ENCODE results near the gene UVSSA. TPM values are rescaled to one million over a fixed set of nuclear protein-coding genes. Genes with fewer than 3 reads are reported as not detected.

UVSSA gene
- total RNA-seq, 6 experiments from 2014 or later = 7.7 to 9.0 (median 8.7) TPM

DNA sequence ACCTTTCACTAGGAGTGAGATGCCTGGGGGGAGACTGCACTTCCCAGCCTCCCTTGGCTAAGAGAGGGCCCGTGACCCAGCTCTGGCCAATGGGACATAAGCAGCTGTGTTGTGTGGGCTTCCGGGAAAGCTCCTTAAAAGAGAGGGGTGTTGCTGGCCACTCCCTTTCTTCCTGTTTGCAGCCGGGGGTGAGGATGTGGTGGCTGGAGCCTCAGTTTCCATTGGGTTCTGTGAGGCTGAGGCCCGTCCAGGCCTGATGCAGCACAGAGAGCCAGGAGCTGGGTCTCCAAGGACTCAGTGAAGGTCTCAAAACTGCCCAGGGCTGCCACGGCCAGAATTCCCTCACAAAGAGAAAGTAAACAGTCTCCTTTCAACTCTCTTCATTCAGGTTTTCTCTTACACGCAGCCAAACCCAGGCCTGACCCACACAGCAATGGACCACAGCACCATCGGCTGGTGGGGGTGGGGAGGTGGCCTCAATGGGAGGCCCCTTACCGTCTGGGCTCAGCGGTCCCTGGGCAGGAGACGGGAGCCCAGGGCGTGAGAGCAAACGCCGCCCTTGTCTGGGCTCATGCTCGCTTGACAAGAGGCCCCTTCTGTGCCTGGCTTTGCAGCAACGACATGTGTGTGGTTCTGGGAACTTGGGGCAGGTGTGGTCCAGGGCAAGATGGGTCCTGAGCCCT, 52.6 kb downstream of the UVSSA start:
- DNase-seq = no peak
- Mint-ChIP-seq H3K4me3 (peak overlapping the region; percentile 71), H3K9me3 (peaks cover 20% of the 10 kb centered on the region), H3K27me3 (ENCODE audit: insufficient read depth) (peaks cover 4% of the 10 kb centered on the region), H3K4me1 (ENCODE audit: low read depth) (no peaks in the 10 kb centered on the region), H3K36me3 (ENCODE audit: low read depth) (peaks cover 6% of the 10 kb centered on the region), H3K27ac (no peak overlapping the region)
- TF ChIP-seq, protein P1, sequence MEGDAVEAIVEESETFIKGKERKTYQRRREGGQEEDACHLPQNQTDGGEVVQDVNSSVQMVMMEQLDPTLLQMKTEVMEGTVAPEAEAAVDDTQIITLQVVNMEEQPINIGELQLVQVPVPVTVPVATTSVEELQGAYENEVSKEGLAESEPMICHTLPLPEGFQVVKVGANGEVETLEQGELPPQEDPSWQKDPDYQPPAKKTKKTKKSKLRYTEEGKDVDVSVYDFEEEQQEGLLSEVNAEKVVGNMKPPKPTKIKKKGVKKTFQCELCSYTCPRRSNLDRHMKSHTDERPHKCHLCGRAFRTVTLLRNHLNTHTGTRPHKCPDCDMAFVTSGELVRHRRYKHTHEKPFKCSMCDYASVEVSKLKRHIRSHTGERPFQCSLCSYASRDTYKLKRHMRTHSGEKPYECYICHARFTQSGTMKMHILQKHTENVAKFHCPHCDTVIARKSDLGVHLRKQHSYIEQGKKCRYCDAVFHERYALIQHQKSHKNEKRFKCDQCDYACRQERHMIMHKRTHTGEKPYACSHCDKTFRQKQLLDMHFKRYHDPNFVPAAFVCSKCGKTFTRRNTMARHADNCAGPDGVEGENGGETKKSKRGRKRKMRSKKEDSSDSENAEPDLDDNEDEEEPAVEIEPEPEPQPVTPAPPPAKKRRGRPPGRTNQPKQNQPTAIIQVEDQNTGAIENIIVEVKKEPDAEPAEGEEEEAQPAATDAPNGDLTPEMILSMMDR (IDR thresholded peaks at IDR 0.05) = no peak

DNA sequence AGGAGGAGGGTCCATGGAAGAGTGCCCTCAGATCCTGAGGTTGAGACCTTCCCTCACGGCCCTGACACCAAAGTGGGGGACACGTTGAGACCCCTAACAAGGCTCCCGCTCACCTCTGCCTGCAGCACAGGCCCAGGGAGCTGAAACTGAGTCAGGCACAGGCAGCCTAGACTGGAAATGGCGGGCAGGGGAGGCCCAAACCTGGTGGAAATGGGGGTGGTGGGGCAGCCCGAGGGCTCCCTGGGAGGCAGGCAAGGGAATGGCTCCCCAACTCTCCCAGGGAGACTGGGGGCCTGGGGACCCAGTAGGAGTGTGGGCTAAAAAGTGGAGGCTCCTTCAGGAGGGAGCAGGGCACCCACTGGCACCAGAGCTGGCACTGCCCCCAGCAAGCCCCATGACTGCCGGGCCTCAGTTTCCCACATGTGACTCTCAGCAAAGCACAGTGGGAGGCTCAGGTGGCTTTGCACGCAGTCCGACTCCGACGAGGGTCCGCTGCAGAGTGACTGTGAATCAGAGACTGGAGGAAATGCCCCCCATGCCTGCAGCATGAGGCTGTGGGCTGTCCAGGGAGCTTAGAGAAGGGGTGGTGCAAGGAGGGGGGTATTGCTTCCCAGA, 53.3 kb downstream of the UVSSA start:
- Mint-ChIP-seq H3K9me3 (peaks cover 20% of the 10 kb centered on the region), H3K4me3 (peak overlapping the region; percentile 71; the same call in 1 of the 2 replicates), H3K27ac (no peak overlapping the region), H3K27me3 (ENCODE audit: insufficient read depth) (peaks cover 4% of the 10 kb centered on the region), H3K4me1 (ENCODE audit: low read depth) (no peaks in the 10 kb centered on the region), H3K36me3 (ENCODE audit: low read depth) (peaks cover 6% of the 10 kb centered on the region)
- TF ChIP-seq, protein P1 (IDR thresholded peaks at IDR 0.05) = no peak
- DNase-seq = no peak

DNA sequence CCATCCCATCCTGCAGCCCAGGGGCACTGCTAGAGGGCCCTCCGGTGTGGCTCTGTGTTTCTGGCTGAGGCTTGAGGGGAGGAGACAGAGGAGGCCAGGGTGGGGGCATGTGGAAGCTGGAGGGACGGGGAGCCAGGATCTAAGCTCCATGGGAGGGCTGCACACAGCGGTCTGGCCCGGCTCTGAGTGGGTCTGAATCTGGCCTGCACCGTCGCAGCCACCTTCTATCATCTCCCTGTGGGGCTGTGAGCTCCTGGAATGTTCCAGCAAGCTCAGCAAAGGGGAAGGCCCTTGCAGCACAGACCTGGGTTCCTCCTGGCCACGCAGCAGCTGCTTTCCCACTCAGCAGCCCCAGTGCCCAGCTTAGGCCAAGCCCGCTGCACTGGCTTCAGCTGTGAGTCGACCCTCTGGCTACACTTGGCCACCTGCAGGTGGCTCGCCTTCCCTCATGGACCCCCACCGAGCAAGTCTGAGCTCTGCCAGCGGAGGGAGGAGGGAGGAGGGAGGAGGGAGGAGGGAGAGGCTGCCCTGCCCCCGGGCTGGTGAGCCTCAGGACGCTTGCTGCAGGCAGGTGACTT, 53.9 kb downstream of the UVSSA start:
- TF ChIP-seq, protein P1 (IDR thresholded peaks at IDR 0.05) = no peak
- no peaks in the 10 kb centered on the region for H3K4me1 Mint-ChIP-seq (ENCODE audit: low read depth)
- no peak overlapping the region for H3K4me3 Mint-ChIP-seq
- H3K36me3 Mint-ChIP-seq (ENCODE audit: low read depth) = no peaks in the 10 kb centered on the region
- no peak overlapping the region for H3K27ac Mint-ChIP-seq
- H3K27me3 Mint-ChIP-seq (ENCODE audit: insufficient read depth) = peaks cover 4% of the 10 kb centered on the region
- H3K9me3 Mint-ChIP-seq = peaks cover 14% of the 10 kb centered on the region
- no peak for DNase-seq

DNA sequence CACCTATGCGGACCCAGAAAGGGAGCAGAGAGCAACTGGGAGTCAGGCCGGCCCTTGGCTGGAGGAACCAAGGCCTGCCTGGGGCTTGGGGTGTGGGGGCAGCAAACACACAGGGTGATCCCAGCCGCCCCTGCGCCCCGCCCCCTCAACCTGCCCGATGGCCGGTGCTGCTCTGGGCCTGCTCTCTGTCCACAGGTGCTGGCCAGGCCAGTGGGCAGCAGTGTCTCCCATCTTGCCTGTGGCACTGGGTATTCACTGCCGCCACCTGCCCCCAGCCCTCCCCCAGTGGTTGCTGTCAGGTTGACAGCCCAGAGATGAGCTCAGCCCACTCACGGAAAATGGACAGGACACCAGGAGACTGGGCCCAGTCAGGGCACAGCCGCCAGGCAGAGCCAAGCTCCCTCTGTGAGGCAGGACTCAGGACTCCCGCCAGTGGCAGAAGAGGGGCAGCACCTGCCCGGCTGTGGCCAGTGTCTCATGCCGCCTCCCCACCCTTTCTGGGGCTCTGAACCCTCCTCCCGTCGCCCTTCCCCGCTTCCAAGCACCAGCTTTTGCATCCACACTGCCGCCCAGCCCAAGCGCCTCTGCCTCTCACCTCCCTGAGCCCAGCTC, 54.5 kb downstream of the UVSSA start:
- Mint-ChIP-seq H3K4me1 (ENCODE audit: low read depth) (no peaks in the 10 kb centered on the region), H3K9me3 (peaks cover 11% of the 10 kb centered on the region), H3K4me3 (no peak overlapping the region), H3K27me3 (ENCODE audit: insufficient read depth) (peaks cover 4% of the 10 kb centered on the region), H3K36me3 (ENCODE audit: low read depth) (no peaks in the 10 kb centered on the region), H3K27ac (no peak overlapping the region)
- no peak for DNase-seq
- TF ChIP-seq, protein P1 (IDR thresholded peaks at IDR 0.05) = peak; percentile 16; the same call in 1 of the 2 replicates

DNA sequence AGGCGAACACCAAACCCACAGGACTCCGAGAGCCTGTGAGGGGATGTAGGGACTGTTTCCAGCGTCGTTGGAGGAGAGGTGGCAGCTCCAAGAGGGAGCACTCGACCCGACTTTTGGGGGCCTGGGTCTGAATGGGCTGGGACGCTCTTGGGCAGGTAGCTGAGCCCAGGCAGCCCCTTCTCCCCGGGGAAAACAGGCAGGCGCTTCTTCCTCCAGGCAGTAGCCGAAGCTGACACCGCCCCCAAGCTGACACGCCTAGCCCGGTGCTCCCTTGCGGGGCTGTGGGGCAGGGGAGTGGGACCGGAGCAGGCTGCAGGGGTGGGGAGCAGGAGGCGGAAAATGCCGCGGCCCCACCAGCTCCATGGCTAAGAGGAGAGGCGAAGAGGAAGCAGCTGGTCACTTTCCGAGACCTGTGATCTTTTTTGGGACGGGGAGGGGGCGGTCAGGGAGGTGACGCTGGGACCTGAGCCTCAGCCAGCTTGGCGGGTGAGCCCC, 55.1 kb downstream of the UVSSA start:
- Mint-ChIP-seq H3K4me3 (no peak overlapping the region), H3K36me3 (ENCODE audit: low read depth) (no peaks in the 10 kb centered on the region), H3K27me3 (ENCODE audit: insufficient read depth) (peaks cover 5% of the 10 kb centered on the region), H3K4me1 (ENCODE audit: low read depth) (no peaks in the 10 kb centered on the region), H3K9me3 (peaks cover 8% of the 10 kb centered on the region), H3K27ac (no peak overlapping the region)
- TF ChIP-seq, protein P1 (IDR thresholded peaks at IDR 0.05) = no peak
- DNase-seq = no peak

All from HFFc6 (cell line).